Measurements from ENCODE around the gene YKT6.

DNA sequence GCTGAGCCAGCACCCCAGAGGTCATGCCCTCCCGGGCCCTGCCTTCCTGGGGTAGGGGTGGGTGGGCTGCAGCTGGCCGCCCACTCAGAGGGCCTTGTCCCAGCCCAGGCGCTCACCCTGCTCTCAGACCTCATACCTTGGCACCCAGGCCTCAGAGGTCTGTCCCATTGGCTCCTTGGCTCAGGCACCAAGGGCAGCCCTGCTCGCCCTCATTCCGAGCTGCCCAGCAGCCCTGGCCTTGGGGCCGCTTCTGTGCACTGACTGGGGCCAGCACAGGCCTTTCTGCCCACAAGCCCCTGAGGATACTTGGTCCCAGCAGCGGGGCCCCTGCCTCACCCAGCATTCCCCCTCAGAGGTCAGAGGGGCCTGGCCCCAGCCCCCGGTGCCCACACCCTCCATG is 34.3 kb downstream of the YKT6 start:
- TF ChIP-seq ZFP3 (CRISPR knock-in tag; IDR thresholded peaks at IDR 0.05) = no peak
- TF ChIP-seq GLIS3 (CRISPR knock-in tag; IDR thresholded peaks at IDR 0.05) = no peak
- no peak for TF ChIP-seq ARNTL (CRISPR knock-in tag; IDR thresholded peaks at IDR 0.05; ENCODE audit: borderline replicate concordance, low read depth)
- TF ChIP-seq, protein P1, sequence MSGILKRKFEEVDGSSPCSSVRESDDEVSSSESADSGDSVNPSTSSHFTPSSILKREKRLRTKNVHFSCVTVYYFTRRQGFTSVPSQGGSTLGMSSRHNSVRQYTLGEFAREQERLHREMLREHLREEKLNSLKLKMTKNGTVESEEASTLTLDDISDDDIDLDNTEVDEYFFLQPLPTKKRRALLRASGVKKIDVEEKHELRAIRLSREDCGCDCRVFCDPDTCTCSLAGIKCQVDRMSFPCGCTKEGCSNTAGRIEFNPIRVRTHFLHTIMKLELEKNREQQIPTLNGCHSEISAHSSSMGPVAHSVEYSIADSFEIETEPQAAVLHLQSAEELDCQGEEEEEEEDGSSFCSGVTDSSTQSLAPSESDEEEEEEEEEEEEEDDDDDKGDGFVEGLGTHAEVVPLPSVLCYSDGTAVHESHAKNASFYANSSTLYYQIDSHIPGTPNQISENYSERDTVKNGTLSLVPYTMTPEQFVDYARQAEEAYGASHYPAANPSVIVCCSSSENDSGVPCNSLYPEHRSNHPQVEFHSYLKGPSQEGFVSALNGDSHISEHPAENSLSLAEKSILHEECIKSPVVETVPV (CRISPR knock-in tag; IDR thresholded peaks at IDR 0.05) = no peak

Data from SK-N-SH treated with all-trans-retinoic acid at 6 μM for 48 hours (cell line).